Endothelial cell (in vitro differentiated cells): Measurements from ENCODE around the gene GNAT3. TPM values are rescaled to one million over a fixed set of nuclear protein-coding genes. Genes with fewer than 3 reads are reported as not detected.

Experiments used
- DNase-seq: peaks from one replicate; pipeline ENCODE4 v3.0.0; 2021; ENCODE audit warnings: low spot score
- H3K27ac Mint-ChIP-seq: one replicate; pipeline ENCODE4 v1.8.0; 2021; ENCODE audit warnings: mixed read lengths, inconsistent platforms; ENCODE audit not compliant: unreplicated experiment
- H3K27me3 Mint-ChIP-seq: one replicate; pipeline ENCODE4 v1.8.0; 2021; ENCODE audit warnings: mild to moderate bottlenecking, moderate library complexity, mixed read lengths, inconsistent platforms; ENCODE audit not compliant: unreplicated experiment
- H3K36me3 Mint-ChIP-seq: one replicate; pipeline ENCODE4 v1.8.0; 2021; ENCODE audit warnings: mild to moderate bottlenecking, low read depth, mixed read lengths, inconsistent platforms; ENCODE audit not compliant: unreplicated experiment
- H3K4me1 Mint-ChIP-seq: one replicate; pipeline ENCODE4 v1.8.0; 2021; ENCODE audit warnings: mild to moderate bottlenecking, mixed read lengths, inconsistent platforms; ENCODE audit not compliant: unreplicated experiment
- H3K4me3 Mint-ChIP-seq: one replicate; pipeline ENCODE4 v1.8.0; 2021; ENCODE audit warnings: mild to moderate bottlenecking, mixed read lengths, inconsistent platforms; ENCODE audit not compliant: unreplicated experiment
- H3K9me3 Mint-ChIP-seq: one replicate; pipeline ENCODE4 v1.8.0; 2021; ENCODE audit warnings: mixed read lengths, inconsistent platforms; ENCODE audit not compliant: unreplicated experiment
- total RNA-seq: library from RNA; stranded (reverse); fragmentation: NEBNext Ultra II Directional; extraction: Animal tissue kit (Norgen Biotek cat#: 25700); gene quantifications from one replicate; pipeline ENCODE4 v1.2.1, GENCODE V29; 2021; ENCODE audit not compliant: unreplicated experiment
- TF ChIP-seq, protein P1 (sequence below): fragments of 200-600 bp; sonication (generic); IDR thresholded peaks from one replicate; pipeline ENCODE4 v1.5.0; 2021; ENCODE audit warnings: antibody characterized with exemption; ENCODE audit not compliant: unreplicated experiment

Gene GNAT3
- total RNA-seq, 1 donor from 2014 or later, result not detected

DNA sequence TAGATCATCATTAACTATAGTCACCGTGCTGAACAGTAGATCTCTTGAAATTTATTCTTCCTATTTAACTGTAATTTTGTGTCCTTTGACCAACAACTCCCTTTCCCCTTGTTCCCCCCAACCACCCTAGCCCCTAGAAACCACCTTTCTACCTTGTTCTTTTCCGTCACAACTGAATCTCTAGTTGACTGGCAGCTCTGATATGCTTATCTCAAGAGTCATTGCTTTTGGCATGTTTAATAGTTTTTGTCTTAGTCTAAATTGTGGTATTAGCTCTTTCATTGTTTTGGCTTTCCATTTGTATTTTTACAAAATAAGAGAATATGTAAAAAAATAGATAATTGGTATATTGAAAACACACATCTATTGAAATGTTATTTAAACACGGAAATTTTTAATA is 1.8 kb downstream of the GNAT3 start:
- H3K27me3 Mint-ChIP-seq, result no peaks in the 10 kb centered on the region
- TF ChIP-seq, protein P1, sequence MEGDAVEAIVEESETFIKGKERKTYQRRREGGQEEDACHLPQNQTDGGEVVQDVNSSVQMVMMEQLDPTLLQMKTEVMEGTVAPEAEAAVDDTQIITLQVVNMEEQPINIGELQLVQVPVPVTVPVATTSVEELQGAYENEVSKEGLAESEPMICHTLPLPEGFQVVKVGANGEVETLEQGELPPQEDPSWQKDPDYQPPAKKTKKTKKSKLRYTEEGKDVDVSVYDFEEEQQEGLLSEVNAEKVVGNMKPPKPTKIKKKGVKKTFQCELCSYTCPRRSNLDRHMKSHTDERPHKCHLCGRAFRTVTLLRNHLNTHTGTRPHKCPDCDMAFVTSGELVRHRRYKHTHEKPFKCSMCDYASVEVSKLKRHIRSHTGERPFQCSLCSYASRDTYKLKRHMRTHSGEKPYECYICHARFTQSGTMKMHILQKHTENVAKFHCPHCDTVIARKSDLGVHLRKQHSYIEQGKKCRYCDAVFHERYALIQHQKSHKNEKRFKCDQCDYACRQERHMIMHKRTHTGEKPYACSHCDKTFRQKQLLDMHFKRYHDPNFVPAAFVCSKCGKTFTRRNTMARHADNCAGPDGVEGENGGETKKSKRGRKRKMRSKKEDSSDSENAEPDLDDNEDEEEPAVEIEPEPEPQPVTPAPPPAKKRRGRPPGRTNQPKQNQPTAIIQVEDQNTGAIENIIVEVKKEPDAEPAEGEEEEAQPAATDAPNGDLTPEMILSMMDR, result no peak
- H3K4me3 Mint-ChIP-seq, result no peak overlapping the region
- no peaks in the 10 kb centered on the region for H3K9me3 Mint-ChIP-seq
- no peak overlapping the region for H3K27ac Mint-ChIP-seq
- peaks cover 3% of the 10 kb centered on the region for H3K4me1 Mint-ChIP-seq
- H3K36me3 Mint-ChIP-seq, result no peaks in the 10 kb centered on the region
- no peak for DNase-seq

DNA sequence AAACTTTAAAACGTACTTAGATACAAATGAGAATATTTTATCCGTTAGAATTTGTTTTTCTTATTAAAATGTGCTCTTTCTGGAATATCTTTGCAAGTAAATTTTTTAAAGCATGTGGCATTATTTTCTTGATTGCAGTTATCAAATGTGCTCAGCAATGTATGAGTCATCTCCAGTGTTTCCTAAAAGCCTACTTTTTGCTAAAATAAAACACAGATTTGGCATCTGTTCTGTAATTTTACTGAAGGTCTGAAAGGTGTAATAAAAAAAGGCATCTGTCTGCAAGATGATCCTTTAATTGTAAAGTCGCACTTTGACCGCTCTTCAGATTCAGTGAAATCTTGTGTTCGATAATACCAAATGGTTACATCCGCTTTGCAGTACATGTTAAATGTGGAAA is 3.4 kb downstream of the GNAT3 start:
- no peak for DNase-seq
- TF ChIP-seq, protein P1, result no peak
- Mint-ChIP-seq H3K4me1 (peaks cover 3% of the 10 kb centered on the region), H3K4me3 (no peak overlapping the region), H3K27ac (no peak overlapping the region), H3K36me3 (no peaks in the 10 kb centered on the region), H3K9me3 (no peaks in the 10 kb centered on the region), H3K27me3 (no peaks in the 10 kb centered on the region)

DNA sequence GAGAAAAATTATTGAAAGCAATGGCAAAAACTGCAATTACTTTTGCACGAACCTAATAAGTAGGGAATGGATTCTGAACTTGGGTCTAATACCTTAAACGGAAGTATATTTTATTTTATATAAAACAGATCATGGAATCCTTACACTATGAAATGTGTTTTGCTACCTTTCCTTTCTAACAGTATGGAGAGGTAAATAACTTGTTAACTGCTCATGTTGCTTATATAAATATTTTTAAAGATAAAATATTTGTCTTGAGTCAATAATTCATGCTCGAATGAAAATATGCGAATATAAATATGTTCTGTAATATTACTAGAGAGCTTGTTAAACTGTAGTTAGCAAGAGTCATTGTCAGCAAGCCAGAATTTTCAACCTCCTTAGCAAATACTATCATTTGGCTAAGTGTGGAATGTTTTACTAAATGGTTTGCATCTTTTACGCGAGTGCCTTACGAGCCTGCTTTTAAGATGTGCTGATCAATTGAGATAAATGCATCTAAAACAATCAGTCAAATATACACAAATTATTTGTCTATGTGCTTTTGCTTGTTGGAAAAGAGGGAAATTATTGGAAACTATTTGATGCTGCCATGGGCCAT is 5.9 kb downstream of the GNAT3 start:
- TF ChIP-seq, protein P1, result no peak
- no peaks in the 10 kb centered on the region for H3K36me3 Mint-ChIP-seq
- H3K9me3 Mint-ChIP-seq, result no peaks in the 10 kb centered on the region
- no peaks in the 10 kb centered on the region for H3K27me3 Mint-ChIP-seq
- no peak for DNase-seq
- no peak overlapping the region for H3K27ac Mint-ChIP-seq
- H3K4me1 Mint-ChIP-seq, result peaks cover 3% of the 10 kb centered on the region
- no peak overlapping the region for H3K4me3 Mint-ChIP-seq

DNA sequence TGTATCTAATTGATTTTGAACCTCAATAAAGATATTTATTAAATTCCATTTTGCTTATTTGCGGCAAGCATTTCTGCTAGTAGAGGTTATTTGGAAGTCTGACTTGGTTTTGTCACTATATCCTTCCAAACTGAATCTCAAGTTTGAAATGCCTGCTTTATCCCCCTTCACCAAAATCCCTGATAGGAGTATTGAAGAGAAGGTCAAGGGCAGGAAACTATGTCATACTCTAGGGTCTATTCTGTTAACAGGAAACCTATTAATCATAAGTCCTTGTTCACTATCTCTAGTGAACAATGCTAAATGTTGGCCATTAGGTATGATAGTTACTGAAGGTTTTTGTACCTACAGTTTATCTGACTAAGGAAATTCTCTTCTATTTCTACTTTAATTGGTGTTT is 11.5 kb downstream of the GNAT3 start:
- no peak overlapping the region for H3K27ac Mint-ChIP-seq
- no peaks in the 10 kb centered on the region for H3K36me3 Mint-ChIP-seq
- H3K4me1 Mint-ChIP-seq, result no peaks in the 10 kb centered on the region
- DNase-seq, result no peak
- TF ChIP-seq, protein P1, result no peak
- H3K4me3 Mint-ChIP-seq, result no peak overlapping the region
- no peaks in the 10 kb centered on the region for H3K9me3 Mint-ChIP-seq
- no peaks in the 10 kb centered on the region for H3K27me3 Mint-ChIP-seq

DNA sequence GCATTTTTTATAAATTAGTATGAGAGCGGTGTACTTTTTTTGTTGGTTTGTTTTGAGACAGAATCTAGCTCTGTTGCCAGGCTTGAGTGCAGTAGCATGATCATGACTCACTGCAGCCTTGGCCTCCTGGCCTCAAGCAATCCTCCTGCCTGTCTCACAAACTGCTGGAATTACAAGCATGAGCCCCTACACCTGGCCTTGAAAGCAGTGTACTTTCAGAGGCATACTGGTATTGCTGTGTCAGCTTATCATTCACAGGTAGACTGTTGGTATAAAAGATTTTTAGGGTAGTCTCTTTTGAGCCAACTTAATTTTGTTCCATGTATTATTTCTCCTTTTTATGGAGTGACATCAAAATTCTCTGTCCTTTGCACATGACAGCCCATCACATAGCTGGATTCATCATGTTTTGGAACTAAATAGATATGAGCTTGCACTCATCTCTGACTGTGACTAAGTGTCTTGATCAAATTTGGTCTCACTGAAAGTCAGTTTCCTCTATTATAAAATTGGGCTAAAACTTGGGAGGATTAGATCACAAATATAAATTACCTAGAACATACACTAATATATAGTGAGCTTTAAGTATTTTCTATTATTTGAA is 12.4 kb downstream of the GNAT3 start:
- DNase-seq, result no peak

More for the DNA sequence above, 12.4 kb downstream of the GNAT3 start:
- TF ChIP-seq, protein P1, result no peak
- no peaks in the 10 kb centered on the region for H3K4me1 Mint-ChIP-seq
- no peaks in the 10 kb centered on the region for H3K36me3 Mint-ChIP-seq
- no peaks in the 10 kb centered on the region for H3K9me3 Mint-ChIP-seq
- H3K27me3 Mint-ChIP-seq, result no peaks in the 10 kb centered on the region
- no peak overlapping the region for H3K27ac Mint-ChIP-seq
- no peak overlapping the region for H3K4me3 Mint-ChIP-seq
